ENCODE measurements around the gene SPNS2. TPM values are rescaled to one million over a fixed set of nuclear protein-coding genes. Genes with fewer than 3 reads are reported as not detected.

Gene SPNS2
- polyA plus RNA-seq, 1 donor from 2014 or later = 39.7 TPM

DNA sequence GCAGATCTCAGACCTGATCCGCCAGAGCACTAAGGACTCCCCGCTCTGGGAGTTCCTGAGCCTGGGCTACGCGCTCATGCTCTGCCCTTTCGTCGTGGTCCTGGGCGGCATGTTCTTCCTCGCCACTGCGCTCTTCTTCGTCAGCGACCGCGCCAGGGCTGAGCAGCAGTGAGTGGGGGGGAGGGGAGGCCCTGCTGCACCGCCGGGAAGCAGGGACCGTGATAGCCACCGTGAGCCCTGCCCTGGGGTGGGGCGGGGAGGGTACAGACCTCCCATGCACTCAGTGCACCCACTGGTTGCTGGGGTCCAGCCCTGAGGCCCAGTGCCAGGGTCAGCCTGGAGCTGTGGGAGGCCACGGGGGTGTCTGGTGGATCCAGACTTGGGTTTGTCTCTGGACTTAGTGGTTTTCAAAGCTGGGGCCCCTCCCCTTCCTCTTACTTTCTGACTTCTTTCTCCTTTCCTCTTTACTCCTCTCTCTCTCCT is 37.6 kb downstream of the SPNS2 start:
- Histone ChIP-seq H4K20me1 (ENCODE audit: insufficient read depth) (no peaks in the 10 kb centered on the region), H3F3A (ENCODE audit: insufficient read depth, low read length, poor library complexity, severe bottlenecking) (no peaks in the 10 kb centered on the region), H3K9me3 (ENCODE audit: low read length) (no peaks in the 10 kb centered on the region), H3K9ac (ENCODE audit: low read length) (no peak overlapping the region), H3K27me3 (ENCODE audit: insufficient read depth, low read depth, low read length) (no peaks in the 10 kb centered on the region), H3K36me3 (ENCODE audit: insufficient read depth, low read length) (no peaks in the 10 kb centered on the region), H3K27ac (ENCODE audit: low read length) (no peak overlapping the region), H3K79me2 (replicated peaks; ENCODE audit: insufficient read depth, low read length) (no peaks in the 10 kb centered on the region), H3K4me3 (ENCODE audit: low read length) (no peak overlapping the region), H3K4me2 (ENCODE audit: low read length) (no peak overlapping the region), H2AFZ (ENCODE audit: low read depth, low read length) (no peak overlapping the region), H3K9me2 (ENCODE audit: insufficient read depth, low read length) (no peaks in the 10 kb centered on the region)
- TF ChIP-seq MXI1 (conservative IDR thresholded peaks at IDR 0.05; ENCODE audit: poor library complexity, severe bottlenecking) (no peak), POLR2AphosphoS5 (IDR thresholded peaks at IDR 0.05) (no peak)

DNA sequence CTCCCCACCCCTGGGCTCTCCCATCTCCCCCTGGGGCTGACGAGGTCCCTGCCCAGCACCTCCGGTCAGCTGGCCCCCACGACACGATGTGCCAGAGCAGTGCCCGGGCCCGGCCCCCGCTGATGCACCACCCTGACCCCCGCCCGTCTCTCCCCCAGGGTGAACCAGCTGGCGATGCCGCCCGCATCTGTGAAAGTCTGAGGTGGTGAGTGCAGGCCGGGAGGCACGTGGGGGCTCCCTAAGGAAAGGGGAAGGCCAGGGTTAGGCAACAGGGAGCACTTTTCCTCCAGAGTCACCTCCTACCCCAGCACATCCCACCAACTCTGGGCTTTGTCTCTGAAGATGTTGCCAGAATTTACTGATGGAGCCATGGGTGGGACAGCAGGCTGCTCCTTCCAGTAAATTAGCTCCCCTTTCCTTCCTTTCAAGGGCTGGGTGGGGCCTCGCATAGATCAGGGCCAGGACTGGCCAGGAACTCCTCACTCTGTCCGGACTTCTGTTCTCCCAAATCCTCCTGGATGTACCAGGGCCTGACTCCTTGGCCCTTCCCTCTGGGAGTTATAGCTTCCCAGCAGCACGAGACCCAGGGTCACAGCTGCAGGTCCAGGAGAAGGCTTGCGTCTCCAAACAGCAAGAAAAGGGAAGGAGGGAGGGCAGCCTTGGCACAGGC is 38.2 kb downstream of the SPNS2 start:
- Histone ChIP-seq H3K4me3 (ENCODE audit: low read length) (no peak overlapping the region), H2AFZ (ENCODE audit: low read depth, low read length) (no peak overlapping the region), H4K20me1 (ENCODE audit: insufficient read depth) (no peaks in the 10 kb centered on the region), H3K4me2 (ENCODE audit: low read length) (no peak overlapping the region), H3K79me2 (replicated peaks; ENCODE audit: insufficient read depth, low read length) (no peaks in the 10 kb centered on the region), H3K27me3 (ENCODE audit: insufficient read depth, low read depth, low read length) (no peaks in the 10 kb centered on the region), H3F3A (ENCODE audit: insufficient read depth, low read length, poor library complexity, severe bottlenecking) (no peaks in the 10 kb centered on the region), H3K9ac (ENCODE audit: low read length) (no peak overlapping the region), H3K27ac (ENCODE audit: low read length) (no peak overlapping the region), H3K9me2 (ENCODE audit: insufficient read depth, low read length) (no peaks in the 10 kb centered on the region), H3K36me3 (ENCODE audit: insufficient read depth, low read length) (no peaks in the 10 kb centered on the region), H3K9me3 (ENCODE audit: low read length) (no peaks in the 10 kb centered on the region)
- TF ChIP-seq, protein P1, sequence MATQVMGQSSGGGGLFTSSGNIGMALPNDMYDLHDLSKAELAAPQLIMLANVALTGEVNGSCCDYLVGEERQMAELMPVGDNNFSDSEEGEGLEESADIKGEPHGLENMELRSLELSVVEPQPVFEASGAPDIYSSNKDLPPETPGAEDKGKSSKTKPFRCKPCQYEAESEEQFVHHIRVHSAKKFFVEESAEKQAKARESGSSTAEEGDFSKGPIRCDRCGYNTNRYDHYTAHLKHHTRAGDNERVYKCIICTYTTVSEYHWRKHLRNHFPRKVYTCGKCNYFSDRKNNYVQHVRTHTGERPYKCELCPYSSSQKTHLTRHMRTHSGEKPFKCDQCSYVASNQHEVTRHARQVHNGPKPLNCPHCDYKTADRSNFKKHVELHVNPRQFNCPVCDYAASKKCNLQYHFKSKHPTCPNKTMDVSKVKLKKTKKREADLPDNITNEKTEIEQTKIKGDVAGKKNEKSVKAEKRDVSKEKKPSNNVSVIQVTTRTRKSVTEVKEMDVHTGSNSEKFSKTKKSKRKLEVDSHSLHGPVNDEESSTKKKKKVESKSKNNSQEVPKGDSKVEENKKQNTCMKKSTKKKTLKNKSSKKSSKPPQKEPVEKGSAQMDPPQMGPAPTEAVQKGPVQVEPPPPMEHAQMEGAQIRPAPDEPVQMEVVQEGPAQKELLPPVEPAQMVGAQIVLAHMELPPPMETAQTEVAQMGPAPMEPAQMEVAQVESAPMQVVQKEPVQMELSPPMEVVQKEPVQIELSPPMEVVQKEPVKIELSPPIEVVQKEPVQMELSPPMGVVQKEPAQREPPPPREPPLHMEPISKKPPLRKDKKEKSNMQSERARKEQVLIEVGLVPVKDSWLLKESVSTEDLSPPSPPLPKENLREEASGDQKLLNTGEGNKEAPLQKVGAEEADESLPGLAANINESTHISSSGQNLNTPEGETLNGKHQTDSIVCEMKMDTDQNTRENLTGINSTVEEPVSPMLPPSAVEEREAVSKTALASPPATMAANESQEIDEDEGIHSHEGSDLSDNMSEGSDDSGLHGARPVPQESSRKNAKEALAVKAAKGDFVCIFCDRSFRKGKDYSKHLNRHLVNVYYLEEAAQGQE (IDR thresholded peaks at IDR 0.05; ENCODE audit: borderline replicate concordance) = no peak
- TF ChIP-seq TAF1 (IDR thresholded peaks at IDR 0.05; ENCODE audit: low read depth) (no peak), MXI1 (conservative IDR thresholded peaks at IDR 0.05; ENCODE audit: poor library complexity, severe bottlenecking) (no peak), EZH2 (IDR thresholded peaks at IDR 0.05; ENCODE audit: borderline replicate concordance, insufficient read depth, low read length, poor library complexity, severe bottlenecking) (no peak), EP300 (conservative IDR thresholded peaks at IDR 0.05; ENCODE audit: poor library complexity, severe bottlenecking) (no peak), RAD21 (conservative IDR thresholded peaks at IDR 0.05) (no peak), POLR2AphosphoS5 (IDR thresholded peaks at IDR 0.05) (no peak), SMC3 (conservative IDR thresholded peaks at IDR 0.05; ENCODE audit: poor library complexity) (no peak)
- TF ChIP-seq, protein P2, sequence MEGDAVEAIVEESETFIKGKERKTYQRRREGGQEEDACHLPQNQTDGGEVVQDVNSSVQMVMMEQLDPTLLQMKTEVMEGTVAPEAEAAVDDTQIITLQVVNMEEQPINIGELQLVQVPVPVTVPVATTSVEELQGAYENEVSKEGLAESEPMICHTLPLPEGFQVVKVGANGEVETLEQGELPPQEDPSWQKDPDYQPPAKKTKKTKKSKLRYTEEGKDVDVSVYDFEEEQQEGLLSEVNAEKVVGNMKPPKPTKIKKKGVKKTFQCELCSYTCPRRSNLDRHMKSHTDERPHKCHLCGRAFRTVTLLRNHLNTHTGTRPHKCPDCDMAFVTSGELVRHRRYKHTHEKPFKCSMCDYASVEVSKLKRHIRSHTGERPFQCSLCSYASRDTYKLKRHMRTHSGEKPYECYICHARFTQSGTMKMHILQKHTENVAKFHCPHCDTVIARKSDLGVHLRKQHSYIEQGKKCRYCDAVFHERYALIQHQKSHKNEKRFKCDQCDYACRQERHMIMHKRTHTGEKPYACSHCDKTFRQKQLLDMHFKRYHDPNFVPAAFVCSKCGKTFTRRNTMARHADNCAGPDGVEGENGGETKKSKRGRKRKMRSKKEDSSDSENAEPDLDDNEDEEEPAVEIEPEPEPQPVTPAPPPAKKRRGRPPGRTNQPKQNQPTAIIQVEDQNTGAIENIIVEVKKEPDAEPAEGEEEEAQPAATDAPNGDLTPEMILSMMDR (IDR thresholded peaks at IDR 0.05; ENCODE audit: poor library complexity, severe bottlenecking) = no peak
